Right cardiac atrium (tissue), 5 donors: ENCODE results near the gene SLC66A1. TPM values are rescaled to one million over a fixed set of nuclear protein-coding genes. Genes with fewer than 3 reads are reported as not detected.

Experiments
- ATAC-seq, 2 donors: fragments of 200-7000 bp; cut with Tn5 transposase; one replicate each; pipeline versions ENCODE4 v1.8.0 to v1.9.1; 2020; ENCODE audit warnings: moderate library complexity in 2 of 2, mild to moderate bottlenecking in 1 of 2
- DNase-seq, 3 donors: peaks; one replicate each; pipeline ENCODE4 v3.0.0-alpha.2; 2020
- H3K27ac ChIP-seq: one replicate; pipeline ENCODE4 v1.5.1; 2013; ENCODE audit warnings: mild to moderate bottlenecking, low read length, control low read depth, moderate library complexity
- H3K27me3 ChIP-seq: one replicate; pipeline ENCODE4 v1.6.1; 2013; ENCODE audit not compliant: control insufficient read depth, insufficient read depth
- H3K4me1 ChIP-seq: one replicate; pipeline ENCODE4 v1.6.1; 2013; ENCODE audit warnings: low read length; ENCODE audit not compliant: control insufficient read depth, insufficient read depth
- H3K4me3 ChIP-seq: one replicate; pipeline ENCODE4 v1.5.1; 2013; ENCODE audit warnings: low read length, control low read depth
- H3K9me3 ChIP-seq: one replicate; pipeline ENCODE4 v1.6.1; 2013; ENCODE audit warnings: low read length; ENCODE audit not compliant: control insufficient read depth
- WGBS: extraction: QIAGEN DNeasy Blood & Tissue Kit; methylation state at CpG from one replicate; pipeline ENCODE4 v1.1.7; 2013; 5-methylcytosine and 5-hydroxymethylcytosine counted together
- intact Hi-C, 4 donors: fragments of 100-400 bp; cut with DNase I; formaldehyde crosslinking; loops; one replicate each; pipeline versions ENCODE4 v1.11.0 to v1.14.0; 2022 to 2023
- polyA plus RNA-seq: library from polyadenylated mRNA; stranded (reverse); fragments of 200-250 nt; gene quantifications from one replicate; pipeline ENCODE4 v1.2.3, GENCODE V29; 2013
- total RNA-seq, 4 donors: library from RNA; stranded (reverse); fragmentation: NEBNext Ultra II Directional; extraction: Animal tissue kit (Norgen Biotek cat#: 25700); gene quantifications; one replicate each; pipeline ENCODE4 v1.2.1, GENCODE V29; 2021
- donor health status: healthy with polysubstance abuse.
- donor health status: DM: no; HTN: yes; CAD: no.
- donor health status: DM: no; HTN: no; CAD: no.
- donor health status: DM: no; HTN: yes; CAD: no; lungs with severe emphysema.
- donor health status: DM: yes; HTN: yes; CAD: no.

SLC66A1 gene
- total and polyA plus RNA-seq, 5 donors = 6.6 to 9.2 (median 7.2) TPM

- no peaks in the 10 kb centered on the region for H3K4me1 ChIP-seq
- ATAC-seq = no peak
- no peak overlapping the region for H3K27ac ChIP-seq
- H3K4me3 ChIP-seq = no peak overlapping the region
- no peaks in the 10 kb centered on the region for H3K9me3 ChIP-seq
- peak in 1 of 3 donors; percentile 5 for DNase-seq
- 87% methylated on average over 13 of the region's 13 CpGs for WGBS
- intact Hi-C loops = no loop called here
- no peaks in the 10 kb centered on the region for H3K27me3 ChIP-seq
These were observed 45.3 kb downstream of the SLC66A1 start for GRCh38 chr1:19357299-19357986.

DNA sequence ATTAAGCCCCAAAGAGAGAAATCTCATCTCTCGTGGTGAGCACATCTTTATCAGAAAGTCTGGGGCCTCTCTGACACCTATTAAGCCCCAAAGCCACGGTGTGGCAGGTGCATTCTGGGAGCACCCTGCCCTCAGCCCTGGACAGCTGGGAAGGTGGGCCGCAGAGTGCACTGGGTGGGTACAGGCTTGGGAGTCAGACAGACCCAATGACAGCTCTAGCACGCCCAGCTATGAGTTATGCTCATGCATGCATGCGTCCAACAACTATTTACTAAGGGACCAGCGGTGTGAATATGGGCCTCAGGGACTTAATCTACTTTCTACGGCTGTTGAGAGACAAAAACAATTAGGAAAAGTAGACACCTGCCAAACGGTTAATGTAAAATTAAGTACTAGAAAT, 46.6 kb downstream of the SLC66A1 start:
- intact Hi-C loops = no loop called here
- DNase-seq = peak in 1 of 3 donors; percentile 36
- no peak for ATAC-seq
- Histone ChIP-seq H3K9me3 (no peaks in the 10 kb centered on the region), H3K4me1 (peaks cover 1% of the 10 kb centered on the region), H3K27ac (no peak overlapping the region), H3K4me3 (no peak overlapping the region), H3K27me3 (no peaks in the 10 kb centered on the region)
- 87% methylated on average over 8 of the region's 8 CpGs for WGBS

GRCh38 chr1:19359357-19359756, 47.2 kb downstream of the SLC66A1 start:
- 84% methylated on average over 11 of the region's 11 CpGs for WGBS
- Histone ChIP-seq H3K4me3 (no peak overlapping the region), H3K27me3 (no peaks in the 10 kb centered on the region), H3K9me3 (no peaks in the 10 kb centered on the region), H3K4me1 (peaks cover 3% of the 10 kb centered on the region), H3K27ac (no peak overlapping the region)
- DNase-seq = peak in 1 of 3 donors; percentile 30
- intact Hi-C loops = no loop called here
- ATAC-seq = no peak

GRCh38 chr1:19360016-19360415, 47.9 kb downstream of the SLC66A1 start:
- H3K27me3 ChIP-seq = no peaks in the 10 kb centered on the region
- no peak overlapping the region for H3K27ac ChIP-seq
- no peaks in the 10 kb centered on the region for H3K9me3 ChIP-seq
- ATAC-seq (no peak), DNase-seq (no peak)
- 49% methylated on average over 6 of the region's 6 CpGs for WGBS
- H3K4me1 ChIP-seq = peaks cover 3% of the 10 kb centered on the region
- intact Hi-C loops = no loop called here
- no peak overlapping the region for H3K4me3 ChIP-seq

- H3K4me3 ChIP-seq = no peak overlapping the region
- H3K27me3 ChIP-seq = no peaks in the 10 kb centered on the region
- WGBS = 62% methylated on average over 11 of the region's 11 CpGs
- no peak overlapping the region for H3K27ac ChIP-seq
- DNase-seq = peak in 1 of 3 donors; percentile 29
- peaks cover 3% of the 10 kb centered on the region for H3K4me1 ChIP-seq
- intact Hi-C loops = no loop called here
- ATAC-seq = peak in 1 of 2 donors; percentile 11
- no peaks in the 10 kb centered on the region for H3K9me3 ChIP-seq
These were observed 48.3 kb downstream of the SLC66A1 start for GRCh38 chr1:19360432-19360831.

DNA sequence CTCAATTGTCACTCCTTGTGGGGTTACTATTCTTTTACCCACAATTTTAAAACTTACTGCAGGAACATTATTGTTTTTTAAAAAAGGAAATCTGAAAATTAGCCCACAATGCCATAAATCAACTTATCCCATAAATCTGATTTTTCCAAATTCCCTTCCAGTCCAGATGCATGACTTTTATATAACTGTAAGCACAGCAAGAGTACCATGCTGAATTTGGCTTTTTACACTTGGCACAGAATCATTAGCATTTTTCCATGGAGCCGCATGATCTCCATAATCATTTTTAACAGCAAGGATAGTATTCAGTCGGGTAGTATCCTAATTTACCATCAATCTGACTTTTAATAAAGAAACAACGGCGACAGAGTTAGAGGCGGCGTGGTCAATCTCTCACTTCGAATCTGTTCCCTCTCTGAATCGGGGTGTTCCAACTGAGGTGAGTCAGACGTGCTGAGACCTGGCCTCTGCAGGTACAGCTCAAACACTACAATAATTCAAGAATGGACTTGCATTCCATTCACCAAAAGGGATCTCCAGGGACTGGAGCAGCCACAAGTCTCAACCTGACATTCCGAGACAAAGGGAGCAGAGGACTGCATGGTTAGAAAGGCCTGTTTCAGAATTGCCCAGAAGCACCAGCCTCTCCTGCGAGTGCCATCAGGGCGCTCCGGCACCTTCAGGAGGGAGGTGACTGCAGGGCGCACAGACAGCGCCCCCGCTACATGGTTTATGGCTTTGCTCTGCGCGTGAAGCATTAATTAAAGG, 48.9 kb downstream of the SLC66A1 start:
- Histone ChIP-seq H3K9me3 (no peaks in the 10 kb centered on the region), H3K27ac (no peak overlapping the region), H3K4me3 (no peak overlapping the region), H3K4me1 (peaks cover 3% of the 10 kb centered on the region), H3K27me3 (no peaks in the 10 kb centered on the region)
- peak in 2 of 3 donors; percentile 18 to 27 for DNase-seq
- 86% methylated on average over 18 of the region's 18 CpGs for WGBS
- intact Hi-C loops = no loop called here
- no peak for ATAC-seq

DNA sequence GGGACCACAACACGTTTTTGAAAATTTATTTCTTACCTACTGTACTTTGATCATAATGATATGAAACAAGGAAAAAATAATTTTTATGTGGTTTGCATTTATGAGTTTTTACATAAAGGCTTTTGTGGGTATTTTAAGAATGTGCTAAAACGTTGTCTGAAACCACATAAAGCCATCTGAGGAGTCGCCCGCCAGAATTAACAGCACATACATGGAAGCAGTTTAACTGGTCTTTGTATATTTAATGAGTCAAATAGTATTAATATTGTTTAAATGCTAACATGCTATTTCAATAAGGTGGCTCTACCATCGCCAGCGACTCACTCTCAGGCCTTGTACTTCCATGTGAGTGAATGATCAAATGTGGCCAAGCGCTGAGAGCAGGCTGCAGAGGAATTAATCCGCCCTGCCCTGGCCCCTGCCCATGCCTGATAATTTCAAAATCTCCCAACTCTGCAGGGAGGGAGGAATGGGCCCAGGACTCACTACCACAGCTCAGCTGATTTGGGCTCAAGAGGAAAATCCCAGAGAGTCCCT, 49.6 kb downstream of the SLC66A1 start:
- WGBS = 80% methylated on average over 8 of the region's 8 CpGs
- Histone ChIP-seq H3K27me3 (no peaks in the 10 kb centered on the region), H3K4me3 (no peak overlapping the region), H3K4me1 (peaks cover 3% of the 10 kb centered on the region), H3K27ac (no peak overlapping the region), H3K9me3 (no peaks in the 10 kb centered on the region)
- intact Hi-C loops = no loop called here
- ATAC-seq = peak in 1 of 2 donors; percentile 24
- peak in 2 of 3 donors; percentile 46 to 52 for DNase-seq

DNA sequence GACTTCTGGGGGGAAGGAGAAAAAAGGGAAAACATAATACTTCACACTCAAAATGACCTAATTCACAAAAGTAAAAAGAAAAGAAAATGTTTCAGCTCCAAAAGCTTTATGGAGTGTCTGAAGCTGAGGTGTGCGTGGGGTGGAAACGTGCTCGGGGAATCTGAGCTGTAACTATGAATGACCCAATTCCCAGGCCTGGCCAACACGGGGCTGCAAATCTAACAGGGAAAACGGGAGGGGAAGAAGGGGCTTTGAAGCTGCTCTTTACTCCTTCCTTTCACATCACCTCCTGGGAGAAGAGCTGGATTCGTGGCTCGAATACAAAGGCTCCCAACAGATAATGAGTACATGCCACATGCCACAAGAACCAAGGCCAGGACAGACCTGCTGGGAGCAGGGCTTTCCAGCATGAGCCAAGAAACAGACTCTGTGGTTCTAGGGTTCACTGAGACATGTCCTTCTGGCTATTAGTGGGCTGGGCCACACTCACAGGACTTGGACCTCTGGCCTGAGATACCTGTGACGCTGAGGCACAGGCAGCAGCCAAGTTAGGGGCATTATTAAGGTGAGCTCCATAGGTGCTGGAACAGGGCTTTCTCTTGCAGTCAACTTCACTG, 51.5 kb downstream of the SLC66A1 start:
- peaks cover 8% of the 10 kb centered on the region for H3K4me1 ChIP-seq
- 67% methylated on average over 8 of the region's 8 CpGs for WGBS
- intact Hi-C loops = no loop called here
- H3K4me3 ChIP-seq = no peak overlapping the region
- no peak for ATAC-seq
- no peaks in the 10 kb centered on the region for H3K27me3 ChIP-seq
- H3K9me3 ChIP-seq = no peaks in the 10 kb centered on the region
- peak in 1 of 3 donors; percentile 39 for DNase-seq
- no peak overlapping the region for H3K27ac ChIP-seq

DNA sequence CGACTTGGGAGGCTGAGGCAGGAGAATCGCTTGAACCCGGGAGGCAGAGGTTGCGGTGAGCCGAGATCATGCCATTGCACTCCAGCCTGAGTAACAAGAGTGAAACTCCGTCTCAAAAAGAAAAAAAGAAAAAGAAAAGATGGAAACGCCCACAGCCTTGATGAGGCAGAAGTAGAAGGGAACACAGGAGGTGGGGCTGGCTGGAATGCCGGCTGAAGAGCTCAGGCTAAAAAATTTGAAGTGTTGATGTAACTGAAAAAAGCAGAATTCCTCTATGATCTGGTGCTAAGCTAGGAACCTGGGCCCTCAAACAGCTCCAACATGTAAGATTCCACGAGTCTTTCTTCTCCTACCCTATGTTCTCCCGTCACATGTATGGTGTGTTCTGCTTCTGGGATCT, 53.6 kb downstream of the SLC66A1 start:
- H3K4me3 ChIP-seq = no peak overlapping the region
- 71% methylated on average over 10 of the region's 10 CpGs for WGBS
- H3K9me3 ChIP-seq = no peaks in the 10 kb centered on the region
- H3K4me1 ChIP-seq = peaks cover 13% of the 10 kb centered on the region
- no peak overlapping the region for H3K27ac ChIP-seq
- ATAC-seq (no peak), DNase-seq (peak in 1 of 3 donors; percentile 64)
- intact Hi-C loops = no loop called here
- H3K27me3 ChIP-seq = no peaks in the 10 kb centered on the region

GRCh38 chr1:19366599-19367536, 54.7 kb downstream of the SLC66A1 start:
- no peak overlapping the region for H3K4me3 ChIP-seq
- DNase-seq (peak in 1 of 3 donors; percentile 28), ATAC-seq (no peak)
- intact Hi-C loops = no loop called here
- no peaks in the 10 kb centered on the region for H3K9me3 ChIP-seq
- WGBS = 84% methylated on average over 18 of the region's 18 CpGs
- no peaks in the 10 kb centered on the region for H3K27me3 ChIP-seq
- H3K4me1 ChIP-seq = peaks cover 17% of the 10 kb centered on the region
- H3K27ac ChIP-seq = no peak overlapping the region
